Measurements from ENCODE around the gene EAF1. TPM values are rescaled to one million over a fixed set of nuclear protein-coding genes. Genes with fewer than 3 reads are reported as not detected.

The EAF1 gene
- total and polyA plus RNA-seq, 2 donors (not counting 1 experiment from before 2014, with no cell fraction given) = 8.3 to 19.8 TPM

DNA sequence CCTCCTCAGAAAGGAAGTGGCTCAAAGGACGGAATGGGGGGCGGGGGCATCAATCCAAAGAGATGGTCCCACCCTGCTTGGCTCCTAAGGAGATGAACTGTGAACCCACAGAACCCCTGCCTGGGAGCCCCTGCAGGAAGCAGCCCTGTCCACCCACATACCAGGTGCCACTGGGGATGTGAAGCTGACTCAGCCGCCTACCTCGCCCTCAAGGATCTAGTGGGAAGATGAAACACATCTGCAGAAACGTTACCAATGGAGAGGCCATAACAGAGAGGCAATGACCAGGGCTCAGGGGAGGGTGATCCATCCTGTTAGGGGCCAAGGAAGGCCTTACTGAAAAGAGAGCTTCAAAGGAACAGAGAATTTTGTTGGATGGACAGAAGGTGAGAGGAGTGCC, 35.1 kb downstream of the EAF1 start:
- CTCF ChIA-PET = no interaction called here
- no peak overlapping the region for H3K9ac ChIP-seq (ENCODE audit: low read length)

DNA sequence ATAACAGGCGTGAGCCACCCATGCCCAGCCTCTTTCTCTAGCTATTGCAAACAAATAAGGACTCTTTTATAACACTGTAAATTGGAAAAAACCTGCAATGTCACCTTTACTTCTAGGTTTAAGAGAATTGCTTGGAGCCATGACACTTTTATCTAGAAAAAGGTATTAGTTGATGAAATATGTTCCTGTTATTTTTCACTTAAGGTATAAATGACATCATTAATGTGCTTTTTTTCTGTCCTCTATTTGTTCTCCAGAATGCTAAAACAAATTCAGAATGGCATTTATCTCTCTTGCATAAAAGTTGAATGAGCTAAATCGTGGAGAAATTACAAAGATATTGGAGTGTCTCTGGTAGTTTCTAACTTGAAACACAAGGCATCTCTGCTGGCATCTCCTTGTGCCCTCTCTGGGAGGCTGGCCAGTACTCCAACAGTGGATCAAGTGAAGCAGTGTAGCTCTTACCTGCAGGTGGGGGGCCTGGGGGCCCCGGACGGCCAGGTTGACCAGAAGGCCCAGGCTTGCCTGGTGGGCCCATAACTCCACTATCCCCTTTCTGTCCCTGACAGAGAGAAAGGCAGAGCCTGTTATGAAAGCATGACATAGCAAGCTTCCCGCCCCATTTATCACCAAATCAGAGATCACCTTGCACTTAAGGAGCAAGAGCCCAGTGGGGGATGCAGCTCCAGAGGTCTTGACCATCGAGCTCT, 38.6 kb downstream of the EAF1 start:
- Histone ChIP-seq H3K27me3 (replicated peaks in 1 of 4; ENCODE audit: control extremely low read depth in 1 of 4, control insufficient read depth in 3 of 4, insufficient read depth in 4 of 4, low read length in 3 of 4) (no peaks in the 10 kb centered on the region), H3K4me3 (ENCODE audit: control extremely low read depth in 1 of 5, extremely low read depth in 1 of 5, insufficient read depth in 1 of 5, low read depth in 2 of 5, low read length in 4 of 5) (no peak overlapping the region), H3K79me2 (ENCODE audit: control insufficient read depth, insufficient read depth, low read length) (no peaks in the 10 kb centered on the region), H3K4me2 (replicated peaks; ENCODE audit: low read depth, low read length, poor library complexity, severe bottlenecking) (no peak overlapping the region), H2AFZ (ENCODE audit: insufficient read depth, low read depth, low read length, poor library complexity, severe bottlenecking) (no peak overlapping the region), H3K9me3 (ENCODE audit: control extremely low read depth in 1 of 3, control insufficient read depth in 2 of 3, insufficient read depth in 1 of 3, low read length in 2 of 3) (no peaks in the 10 kb centered on the region), H3K9ac (ENCODE audit: low read length) (no peak overlapping the region), H3K36me3 (replicated peaks in 1 of 2; ENCODE audit: control extremely low read depth in 1 of 2, control insufficient read depth in 1 of 2, extremely low read depth in 1 of 2, insufficient read depth in 2 of 2, low read length in 1 of 2) (no peaks in the 10 kb centered on the region), H3K27ac (ENCODE audit: low read length in 2 of 2) (no peak overlapping the region), H4K20me1 (ENCODE audit: control insufficient read depth, insufficient read depth, low read length, poor library complexity, severe bottlenecking) (no peaks in the 10 kb centered on the region), H3K4me1 (ENCODE audit: control insufficient read depth in 2 of 2, insufficient read depth in 2 of 2, low read length in 2 of 2) (no peaks in the 10 kb centered on the region)
- Mint-ChIP-seq H3K27ac (no peak overlapping the region), H3K4me3 (no peak overlapping the region), H3K4me1 (no peaks in the 10 kb centered on the region), H3K9me3 (ENCODE audit: insufficient read depth) (no peaks in the 10 kb centered on the region), H3K27me3 (no peaks in the 10 kb centered on the region)
- CTCF ChIA-PET = no interaction called here
- TF ChIP-seq, protein P1, sequence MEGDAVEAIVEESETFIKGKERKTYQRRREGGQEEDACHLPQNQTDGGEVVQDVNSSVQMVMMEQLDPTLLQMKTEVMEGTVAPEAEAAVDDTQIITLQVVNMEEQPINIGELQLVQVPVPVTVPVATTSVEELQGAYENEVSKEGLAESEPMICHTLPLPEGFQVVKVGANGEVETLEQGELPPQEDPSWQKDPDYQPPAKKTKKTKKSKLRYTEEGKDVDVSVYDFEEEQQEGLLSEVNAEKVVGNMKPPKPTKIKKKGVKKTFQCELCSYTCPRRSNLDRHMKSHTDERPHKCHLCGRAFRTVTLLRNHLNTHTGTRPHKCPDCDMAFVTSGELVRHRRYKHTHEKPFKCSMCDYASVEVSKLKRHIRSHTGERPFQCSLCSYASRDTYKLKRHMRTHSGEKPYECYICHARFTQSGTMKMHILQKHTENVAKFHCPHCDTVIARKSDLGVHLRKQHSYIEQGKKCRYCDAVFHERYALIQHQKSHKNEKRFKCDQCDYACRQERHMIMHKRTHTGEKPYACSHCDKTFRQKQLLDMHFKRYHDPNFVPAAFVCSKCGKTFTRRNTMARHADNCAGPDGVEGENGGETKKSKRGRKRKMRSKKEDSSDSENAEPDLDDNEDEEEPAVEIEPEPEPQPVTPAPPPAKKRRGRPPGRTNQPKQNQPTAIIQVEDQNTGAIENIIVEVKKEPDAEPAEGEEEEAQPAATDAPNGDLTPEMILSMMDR (IDR thresholded peaks at IDR 0.05) = no peak
- TF ChIP-seq EZH2 (IDR thresholded peaks at IDR 0.05; ENCODE audit: borderline replicate concordance, insufficient read depth, low read depth, low read length, poor library complexity, severe bottlenecking) = no peak
- WGBS (ENCODE audit: insufficient coverage) = 89% methylated on average over 3 of the region's 6 CpGs
- intact Hi-C loops (cut with micrococcal nuclease) = no loop called here
- ATAC-seq (ENCODE audit: low read depth) (no peak), DNase-seq (no peak)
- POLR2A ChIA-PET = no interaction called here

More for the DNA sequence above, 35.1 kb downstream of the EAF1 start:
- 58% methylated on average over 5 of the region's 5 CpGs for WGBS (ENCODE audit: insufficient coverage)
- Histone ChIP-seq H3K27ac (ENCODE audit: low read length in 2 of 2) (no peak overlapping the region), H4K20me1 (ENCODE audit: control insufficient read depth, insufficient read depth, low read length, poor library complexity, severe bottlenecking) (no peaks in the 10 kb centered on the region), H3K4me3 (ENCODE audit: control extremely low read depth in 1 of 5, extremely low read depth in 1 of 5, insufficient read depth in 1 of 5, low read depth in 2 of 5, low read length in 4 of 5) (no peak overlapping the region), H3K36me3 (replicated peaks in 1 of 2; ENCODE audit: control extremely low read depth in 1 of 2, control insufficient read depth in 1 of 2, extremely low read depth in 1 of 2, insufficient read depth in 2 of 2, low read length in 1 of 2) (no peaks in the 10 kb centered on the region), H3K79me2 (ENCODE audit: control insufficient read depth, insufficient read depth, low read length) (no peaks in the 10 kb centered on the region), H3K27me3 (replicated peaks in 1 of 4; ENCODE audit: control extremely low read depth in 1 of 4, control insufficient read depth in 3 of 4, insufficient read depth in 4 of 4, low read length in 3 of 4) (no peaks in the 10 kb centered on the region), H3K4me1 (ENCODE audit: control insufficient read depth in 2 of 2, insufficient read depth in 2 of 2, low read length in 2 of 2) (no peaks in the 10 kb centered on the region), H3K4me2 (replicated peaks; ENCODE audit: low read depth, low read length, poor library complexity, severe bottlenecking) (no peak overlapping the region), H2AFZ (ENCODE audit: insufficient read depth, low read depth, low read length, poor library complexity, severe bottlenecking) (no peak overlapping the region), H3K9me3 (ENCODE audit: control extremely low read depth in 1 of 3, control insufficient read depth in 2 of 3, insufficient read depth in 1 of 3, low read length in 2 of 3) (no peaks in the 10 kb centered on the region)
- no peak overlapping the region for H3K27ac Mint-ChIP-seq
- no peak for DNase-seq
- POLR2A ChIA-PET = no interaction called here
- H3K4me1 Mint-ChIP-seq = no peaks in the 10 kb centered on the region
- no peak for ATAC-seq (ENCODE audit: low read depth)
- TF ChIP-seq EZH2 (IDR thresholded peaks at IDR 0.05; ENCODE audit: borderline replicate concordance, insufficient read depth, low read depth, low read length, poor library complexity, severe bottlenecking) = no peak
- TF ChIP-seq, protein P1 (IDR thresholded peaks at IDR 0.05) = no peak
- H3K27me3 Mint-ChIP-seq = no peaks in the 10 kb centered on the region
- H3K4me3 Mint-ChIP-seq = no peak overlapping the region
- no peaks in the 10 kb centered on the region for H3K9me3 Mint-ChIP-seq (ENCODE audit: insufficient read depth)
- intact Hi-C loops (cut with micrococcal nuclease) = no loop called here

All from B cell (primary cell).